Bronchial epithelial cell (primary cell): ENCODE results near the gene ETV3. TPM values are rescaled to one million over a fixed set of nuclear protein-coding genes. Genes with fewer than 3 reads are reported as not detected.
A peak's percentile ranks its signal among the peaks of the same experiment; 100 is the strongest.

Source experiments
- DNase-seq: peaks from one replicate; pipeline ENCODE4 v3.0.0-alpha.2; 2010; ENCODE audit warnings: low read depth
- FAIRE-seq: peaks from 2 replicates; lab custom pipeline; 2011; peaks lifted over from hg19 to GRCh38; lab: Jason Lieb, UNC
- H3K27me3 ChIP-seq: 2 replicates; pipeline ENCODE4 v1.5.1; 2011; ENCODE audit warnings: low read length; ENCODE audit not compliant: control insufficient read depth, insufficient read depth
- H3K36me3 ChIP-seq: 2 replicates; pipeline ENCODE4 v1.5.1; 2011; ENCODE audit warnings: low read length; ENCODE audit not compliant: control insufficient read depth, insufficient read depth
- H3K4me3 ChIP-seq: 2 replicates; pipeline ENCODE4 v1.5.1; 2011; ENCODE audit warnings: mild to moderate bottlenecking, low read depth, low read length, control low read depth
- CTCF ChIP-seq: IDR thresholded peaks from 2 replicates; pipeline ENCODE4 v1.5.1; 2011; ENCODE audit warnings: mild to moderate bottlenecking, moderate library complexity, low read length, control low read depth, inconsistent platforms; ENCODE audit not compliant: insufficient read depth, severe bottlenecking
- total RNA-seq: library from RNA; depleted of rRNA; stranded (reverse); fragments of >200 nt; gene quantifications from 2 replicates; pipeline ENCODE4 v1.2.1, GENCODE V29; 2014

Gene ETV3
- total RNA-seq, 1 donor from 2014 or later: 17.1 TPM

- FAIRE-seq (no peak), DNase-seq (no peak)
- Histone ChIP-seq H3K36me3 (no peaks in the 10 kb centered on the region), H3K27me3 (no peaks in the 10 kb centered on the region), H3K4me3 (no peak overlapping the region)
- no peak for TF ChIP-seq CTCF
These were observed 13.3 kb upstream of the ETV3 start for GRCh38 chr1:157151506-157151905.

GRCh38 chr1:157151073-157151472, 12.9 kb upstream of the ETV3 start:
- H3K4me3 ChIP-seq: no peak overlapping the region
- no peak for TF ChIP-seq CTCF
- FAIRE-seq (no peak), DNase-seq (no peak)
- H3K36me3 ChIP-seq: no peaks in the 10 kb centered on the region
- H3K27me3 ChIP-seq: no peaks in the 10 kb centered on the region

- H3K27me3 ChIP-seq: no peaks in the 10 kb centered on the region
- no peaks in the 10 kb centered on the region for H3K36me3 ChIP-seq
- no peak for TF ChIP-seq CTCF
- no peak for DNase-seq
- no peak overlapping the region for H3K4me3 ChIP-seq
- no peak for FAIRE-seq
These were observed 12.4 kb upstream of the ETV3 start for GRCh38 chr1:157150631-157151030.

- Histone ChIP-seq H3K36me3 (no peaks in the 10 kb centered on the region), H3K27me3 (no peaks in the 10 kb centered on the region), H3K4me3 (no peak overlapping the region)
- DNase-seq: peak; percentile 61
- no peak for TF ChIP-seq CTCF
- FAIRE-seq: no peak
These were observed 9.9 kb upstream of the ETV3 start for GRCh38 chr1:157147906-157148700.

GRCh38 chr1:157147037-157147436, 8.8 kb upstream of the ETV3 start:
- Histone ChIP-seq H3K4me3 (no peak overlapping the region), H3K27me3 (no peaks in the 10 kb centered on the region), H3K36me3 (no peaks in the 10 kb centered on the region)
- no peak for TF ChIP-seq CTCF
- DNase-seq: no peak
- FAIRE-seq: no peak

- no peak for TF ChIP-seq CTCF
- H3K27me3 ChIP-seq: no peaks in the 10 kb centered on the region
- no peak for DNase-seq
- no peak for FAIRE-seq
- no peaks in the 10 kb centered on the region for H3K36me3 ChIP-seq
- no peak overlapping the region for H3K4me3 ChIP-seq
These were observed 8.0 kb upstream of the ETV3 start for GRCh38 chr1:157146244-157146643.
